K562 (cell line): ENCODE results near the gene TEX9.

ENCODE experiments used
- CTCF ChIP-seq, 3 experiments: IDR thresholded peaks in 2 of 3; conservative IDR thresholded peaks in 1 of 3; 2 replicates each; pipeline ENCODE4 v1.5.1; 2011 to 2012; ENCODE audit warnings: low read length in 3 of 3, mild to moderate bottlenecking in 3 of 3, control low read depth in 2 of 3, improper control_type of control experiment in 1 of 3, inconsistent platforms in 1 of 3, low read depth in 1 of 3, mixed read lengths in 1 of 3, moderate library complexity in 1 of 3; ENCODE audit not compliant: insufficient read depth in 2 of 3
- EGR1 ChIP-seq: fragments of 450-650 bp; conservative IDR thresholded peaks from 2 replicates; pipeline ENCODE4 v1.6.1; 2017; ENCODE audit warnings: mild to moderate bottlenecking
- PHF20 ChIP-seq: fragments of 450-650 bp; IDR thresholded peaks from 2 replicates; pipeline ENCODE4 v1.6.1; 2018; ENCODE audit not compliant: partially characterized antibody
- POLR2A ChIP-seq: fragments of 450-650 bp; conservative IDR thresholded peaks from 2 replicates; pipeline ENCODE4 v1.6.1; 2016
- RAD51 ChIP-seq: fragments of 450-650 bp; IDR thresholded peaks from 2 replicates; pipeline ENCODE4 v1.7.1; 2016; ENCODE audit warnings: low read depth, mild to moderate bottlenecking, borderline replicate concordance
- RBBP5 ChIP-seq: fragments of 200-600 bp; sonication (generic); IDR thresholded peaks from 2 replicates; pipeline ENCODE4 v1.6.1; 2012; ENCODE audit warnings: borderline replicate concordance, mild to moderate bottlenecking, low read length, control low read depth, inconsistent platforms; ENCODE audit not compliant: insufficient read depth, poor library complexity, severe bottlenecking
- TOE1 ChIP-seq, 2 experiments: fragments of 450-650 bp in 1 of 2; sonication (generic) in 1 of 2; formaldehyde crosslinking in 1 of 2; IDR thresholded peaks; 2 replicates each; pipeline versions ENCODE4 v1.7.1 to v1.8.0; 2016 to 2022; ENCODE audit warnings: borderline replicate concordance in 2 of 2, mild to moderate bottlenecking in 2 of 2, antibody characterized with exemption in 1 of 2, inconsistent platforms in 1 of 2, low read depth in 1 of 2, missing genetic modification reagents in 1 of 2, moderate library complexity in 1 of 2
- WHSC1 ChIP-seq: IDR thresholded peaks from one replicate; pipeline ENCODE4 v1.6.1; 2012; ENCODE audit warnings: low read length, control low read depth, inconsistent platforms

GRCh38 chr15:56428821-56429458 is 63.7 kb downstream of the TEX9 start:
- TF ChIP-seq EGR1 (no peak), WHSC1 (no peak), RBBP5 (no peak), RAD51 (no peak), TOE1 (IDR thresholded peaks at IDR 0.05; ENCODE audit: borderline replicate concordance) (no peak), TOE1 (CRISPR knock-in tag; IDR thresholded peaks at IDR 0.05; ENCODE audit: borderline replicate concordance, low read depth) (no peak), PHF20 (no peak), POLR2A (no peak), CTCF (IDR thresholded peaks at IDR 0.05 in 2 of 3, conservative IDR thresholded peaks at IDR 0.05 in 1 of 3; ENCODE audit: insufficient read depth in 2 of 3, low read depth in 1 of 3, low read length in 3 of 3) (peak in 2 of 3 experiments; percentile 45 to 80; a peak in 4 of 6 replicates)
